Smooth muscle cell (in vitro differentiated cells): ENCODE results near the gene XYLT1. TPM values are rescaled to one million over a fixed set of nuclear protein-coding genes. Genes with fewer than 3 reads are reported as not detected.

Experiments used
- DNase-seq: peaks from one replicate; lab custom pipeline; 2025; ENCODE audit not compliant: unreplicated experiment; lab: John Stamatoyannopoulos, UW
- H2AFZ ChIP-seq: fragments of 200-600 bp; sonication (generic); 2 replicates; pipeline ENCODE4 v1.6.0; 2016; ENCODE audit warnings: antibody characterized with exemption, low read depth, mild to moderate bottlenecking
- H3F3A ChIP-seq: fragments of 200-600 bp; sonication (generic); 2 replicates; pipeline ENCODE4 v1.6.0; 2017; ENCODE audit warnings: antibody characterized with exemption, low read depth
- H3K27ac ChIP-seq: fragments of 200-600 bp; sonication (generic); 2 replicates; pipeline ENCODE4 v1.5.1; 2016; ENCODE audit warnings: low read depth, mild to moderate bottlenecking
- H3K27me3 ChIP-seq: fragments of 200-600 bp; sonication (generic); 2 replicates; pipeline ENCODE4 v1.6.1; 2016; ENCODE audit warnings: low read depth, mild to moderate bottlenecking
- H3K36me3 ChIP-seq: fragments of 200-600 bp; sonication (generic); 2 replicates; pipeline ENCODE4 v1.5.1; 2016; ENCODE audit warnings: low read depth
- H3K4me1 ChIP-seq: fragments of 200-600 bp; sonication (generic); 2 replicates; pipeline ENCODE4 v1.5.1; 2016; ENCODE audit warnings: low read depth
- H3K4me2 ChIP-seq: fragments of 200-600 bp; sonication (generic); 2 replicates; pipeline ENCODE4 v1.6.0; 2016; ENCODE audit warnings: mild to moderate bottlenecking
- H3K4me3 ChIP-seq: fragments of 200-600 bp; sonication (generic); 2 replicates; pipeline ENCODE4 v1.5.1; 2016; ENCODE audit warnings: mild to moderate bottlenecking
- H3K79me2 ChIP-seq: fragments of 200-600 bp; sonication (generic); 2 replicates; pipeline ENCODE4 v1.6.0; 2016; ENCODE audit warnings: low read depth, mild to moderate bottlenecking
- H3K9ac ChIP-seq: fragments of 200-600 bp; sonication (generic); 2 replicates; pipeline ENCODE4 v1.6.0; 2016; ENCODE audit warnings: low read depth
- H3K9me3 ChIP-seq: fragments of 200-600 bp; sonication (generic); replicated peaks from 2 replicates; pipeline ENCODE4 v1.5.1; 2016; ENCODE audit warnings: low read depth
- H4K20me1 ChIP-seq: fragments of 200-600 bp; sonication (generic); 2 replicates; pipeline ENCODE4 v1.6.0; 2016; ENCODE audit warnings: low read depth
- CTCF ChIP-seq: fragments of 200-600 bp; sonication (generic); IDR thresholded peaks from 2 replicates; pipeline ENCODE4 v1.5.1; 2017; ENCODE audit warnings: borderline replicate concordance, mild to moderate bottlenecking, antibody characterized with exemption; ENCODE audit not compliant: insufficient read depth, poor library complexity, severe bottlenecking
- WGBS: methylation state at CpG from one replicate; pipeline ENCODE4 v1.1.7; 2016; ENCODE audit warnings: low lambda C conversion rate; 5-methylcytosine and 5-hydroxymethylcytosine counted together
- polyA plus RNA-seq: library from polyadenylated mRNA; unstranded; fragments of >200 nt; fragmentation: Nextera tagmentation; extraction: Ambion mirVana; gene quantifications from 2 replicates; pipeline ENCODE4 v1.2.1, GENCODE V29; 2016
- total RNA-seq: library from RNA; depleted of rRNA; stranded (reverse); fragments of >200 nt; gene quantifications from 2 replicates; pipeline ENCODE4 v1.2.3, GENCODE V29; 2014

The XYLT1 gene
- total and polyA plus RNA-seq, 2 experiments from 2014 or later: 9.5 to 19.9 TPM

GRCh38 chr16:17357307-17358062, 113.3 kb downstream of the XYLT1 start:
- 97% methylated on average over 13 of the region's 13 CpGs for WGBS
- no peaks in the 10 kb centered on the region for H3K79me2 ChIP-seq

GRCh38 chr16:17356243-17356933, 114.4 kb downstream of the XYLT1 start:
- Histone ChIP-seq H2AFZ (no peak overlapping the region), H4K20me1 (peaks cover 66% of the 10 kb centered on the region), H3K9me3 (no peaks in the 10 kb centered on the region), H3K4me3 (no peak overlapping the region), H3K4me2 (no peak overlapping the region), H3K36me3 (no peaks in the 10 kb centered on the region), H3K27me3 (no peaks in the 10 kb centered on the region), H3K9ac (no peak overlapping the region), H3K79me2 (no peaks in the 10 kb centered on the region), H3K4me1 (peaks cover 14% of the 10 kb centered on the region), H3K27ac (no peak overlapping the region), H3F3A (no peaks in the 10 kb centered on the region)
- WGBS: 73% methylated on average over 11 of the region's 11 CpGs
- DNase-seq: no peak
- no peak for TF ChIP-seq CTCF

More at GRCh38 chr16:17357307-17358062, 113.3 kb downstream of the XYLT1 start:
- H3K4me1 ChIP-seq: peaks cover 14% of the 10 kb centered on the region
- no peak for DNase-seq
- H3K9ac ChIP-seq: no peak overlapping the region
- no peak for TF ChIP-seq CTCF
- no peaks in the 10 kb centered on the region for H3K36me3 ChIP-seq
- no peak overlapping the region for H3K4me2 ChIP-seq
- peaks cover 61% of the 10 kb centered on the region for H4K20me1 ChIP-seq
- no peaks in the 10 kb centered on the region for H3K9me3 ChIP-seq
- H3F3A ChIP-seq: no peaks in the 10 kb centered on the region
- H3K27ac ChIP-seq: no peak overlapping the region
- no peaks in the 10 kb centered on the region for H3K27me3 ChIP-seq
- H3K4me3 ChIP-seq: no peak overlapping the region
- no peak overlapping the region for H2AFZ ChIP-seq

GRCh38 chr16:17354685-17355084, 116.1 kb downstream of the XYLT1 start:
- Histone ChIP-seq H3K4me2 (no peak overlapping the region), H3F3A (no peaks in the 10 kb centered on the region), H3K9me3 (no peaks in the 10 kb centered on the region), H3K4me1 (peaks cover 6% of the 10 kb centered on the region), H3K27ac (no peak overlapping the region), H4K20me1 (peaks cover 50% of the 10 kb centered on the region), H2AFZ (no peak overlapping the region), H3K9ac (no peak overlapping the region), H3K36me3 (no peaks in the 10 kb centered on the region), H3K27me3 (no peaks in the 10 kb centered on the region), H3K4me3 (no peak overlapping the region), H3K79me2 (no peaks in the 10 kb centered on the region)
- no peak for TF ChIP-seq CTCF
- no peak for DNase-seq
- WGBS: 57% methylated on average over 4 of the region's 4 CpGs
